ENCODE results near the gene PIK3R5. TPM values are rescaled to one million over a fixed set of nuclear protein-coding genes. Genes with fewer than 3 reads are reported as not detected.

PIK3R5 gene
- total and polyA plus RNA-seq, 2 donors (not counting 1 experiment from before 2014, with no cell fraction given), result 63.1 to 70.0 TPM

- Histone ChIP-seq H3K4me3 (ENCODE audit: control extremely low read depth in 1 of 5, extremely low read depth in 1 of 5, insufficient read depth in 1 of 5, low read depth in 2 of 5, low read length in 4 of 5) (no peak overlapping the region), H3K27me3 (replicated peaks in 1 of 4; ENCODE audit: control extremely low read depth in 1 of 4, control insufficient read depth in 3 of 4, insufficient read depth in 4 of 4, low read length in 3 of 4) (no peaks in the 10 kb centered on the region), H4K20me1 (ENCODE audit: control insufficient read depth, insufficient read depth, low read length, poor library complexity, severe bottlenecking) (peaks cover 46% of the 10 kb centered on the region), H3K27ac (ENCODE audit: low read length in 2 of 2) (peak overlapping the region in 1 of 2 donors; percentile 42), H3K9ac (ENCODE audit: low read length) (no peak overlapping the region), H2AFZ (ENCODE audit: insufficient read depth, low read depth, low read length, poor library complexity, severe bottlenecking) (no peak overlapping the region), H3K36me3 (replicated peaks in 1 of 2; ENCODE audit: control extremely low read depth in 1 of 2, control insufficient read depth in 1 of 2, extremely low read depth in 1 of 2, insufficient read depth in 2 of 2, low read length in 1 of 2) (peaks cover 4 to 27% of the 10 kb centered on the region in 2 experiments), H3K9me3 (ENCODE audit: control extremely low read depth in 1 of 3, control insufficient read depth in 2 of 3, insufficient read depth in 1 of 3, low read length in 2 of 3) (peaks cover 0 to 2% (median 1%) of the 10 kb centered on the region in 3 donors), H3K79me2 (ENCODE audit: control insufficient read depth, insufficient read depth, low read length) (peaks cover 64% of the 10 kb centered on the region), H3K4me1 (ENCODE audit: control insufficient read depth in 2 of 2, insufficient read depth in 2 of 2, low read length in 2 of 2) (peaks cover 36 to 57% of the 10 kb centered on the region in 2 donors), H3K4me2 (replicated peaks; ENCODE audit: low read depth, low read length, poor library complexity, severe bottlenecking) (peak overlapping the region; percentile 4)
- TF ChIP-seq EZH2 (IDR thresholded peaks at IDR 0.05; ENCODE audit: borderline replicate concordance, insufficient read depth, low read depth, low read length, poor library complexity, severe bottlenecking), result no peak
- TF ChIP-seq CTCF (IDR thresholded peaks at IDR 0.05), result no peak
- Mint-ChIP-seq H3K27ac (peak overlapping the region; percentile 86), H3K4me3 (peak overlapping the region; percentile 77), H3K9me3 (ENCODE audit: insufficient read depth) (no peaks in the 10 kb centered on the region), H3K27me3 (no peaks in the 10 kb centered on the region), H3K4me1 (peaks cover 64% of the 10 kb centered on the region)
- DNase-seq, result peak; percentile 28
- ChIA-PET POLR2A (interaction anchor here (1.0 to 1.1 kb wide), 2 partner anchors 9 to 26 kb away, joined by 3 to 10 read pairs; partner anchors contain the start of gene PIK3R5), CTCF (interaction anchor here (1.1 to 2.8 kb wide), 3 partner anchors 13 to 41 kb away, joined by 3 to 11 read pairs (median 3); no protein-coding TSS in a partner anchor)
- ATAC-seq (ENCODE audit: low read depth), result peak; percentile 50
- intact Hi-C loops (cut with micrococcal nuclease), result loop anchor here (2.0 to 10.0 kb wide), 3 partner anchors 15 to 45 kb away; no protein-coding TSS in a partner anchor
- 56% methylated on average over 8 of the region's 12 CpGs for whole genome bisulfite sequencing (ENCODE audit: insufficient coverage)
Measured at GRCh38 chr17:8939496-8940334, 25.8 kb downstream of the PIK3R5 start.

- no peak overlapping the region for H3K27ac ChIP-seq (ENCODE audit: low read length in 2 of 2)
- TF ChIP-seq EZH2 (IDR thresholded peaks at IDR 0.05; ENCODE audit: borderline replicate concordance, insufficient read depth, low read depth, low read length, poor library complexity, severe bottlenecking), result no peak
Measured at GRCh38 chr17:8938933-8939332, 26.6 kb downstream of the PIK3R5 start.

More at GRCh38 chr17:8938933-8939332, 26.6 kb downstream of the PIK3R5 start:
- H3K4me1 ChIP-seq (ENCODE audit: control insufficient read depth in 2 of 2, insufficient read depth in 2 of 2, low read length in 2 of 2), result peaks cover 36 to 57% of the 10 kb centered on the region in 2 donors
- intact Hi-C loops (cut with micrococcal nuclease), result loop anchor here (10.0 kb wide), 1 partner anchor 46 kb away; no protein-coding TSS in a partner anchor
- CTCF ChIA-PET, result interaction anchor here (1.4 to 1.6 kb wide), 2 partner anchors 39 to 40 kb away, joined by 3 to 5 read pairs; no protein-coding TSS in a partner anchor
- DNase-seq (no peak), ATAC-seq (ENCODE audit: low read depth) (no peak)
- peak overlapping the region; percentile 86 for H3K27ac Mint-ChIP-seq
- H3K79me2 ChIP-seq (ENCODE audit: control insufficient read depth, insufficient read depth, low read length), result peaks cover 71% of the 10 kb centered on the region
- POLR2A ChIA-PET, result no interaction called here
- no peak overlapping the region for H3K4me3 ChIP-seq (ENCODE audit: control extremely low read depth in 1 of 5, extremely low read depth in 1 of 5, insufficient read depth in 1 of 5, low read depth in 2 of 5, low read length in 4 of 5)
- no peak overlapping the region for H3K9ac ChIP-seq (ENCODE audit: low read length)
- H3K9me3 Mint-ChIP-seq (ENCODE audit: insufficient read depth), result no peaks in the 10 kb centered on the region
- H3K4me1 Mint-ChIP-seq, result peaks cover 61% of the 10 kb centered on the region
- H3K4me2 ChIP-seq (replicated peaks; ENCODE audit: low read depth, low read length, poor library complexity, severe bottlenecking), result no peak overlapping the region
- no peaks in the 10 kb centered on the region for H3K27me3 ChIP-seq (replicated peaks in 1 of 4; ENCODE audit: control extremely low read depth in 1 of 4, control insufficient read depth in 3 of 4, insufficient read depth in 4 of 4, low read length in 3 of 4)
- H3K27me3 Mint-ChIP-seq, result no peaks in the 10 kb centered on the region
- peaks cover 2 to 19% of the 10 kb centered on the region in 2 experiments for H3K36me3 ChIP-seq (replicated peaks in 1 of 2; ENCODE audit: control extremely low read depth in 1 of 2, control insufficient read depth in 1 of 2, extremely low read depth in 1 of 2, insufficient read depth in 2 of 2, low read length in 1 of 2)
- peak overlapping the region; percentile 77 for H3K4me3 Mint-ChIP-seq
- no peak overlapping the region for H2AFZ ChIP-seq (ENCODE audit: insufficient read depth, low read depth, low read length, poor library complexity, severe bottlenecking)
- peaks cover 0 to 2% (median 0%) of the 10 kb centered on the region in 3 donors for H3K9me3 ChIP-seq (ENCODE audit: control extremely low read depth in 1 of 3, control insufficient read depth in 2 of 3, insufficient read depth in 1 of 3, low read length in 2 of 3)
- H4K20me1 ChIP-seq (ENCODE audit: control insufficient read depth, insufficient read depth, low read length, poor library complexity, severe bottlenecking), result peaks cover 52% of the 10 kb centered on the region
- WGBS (ENCODE audit: insufficient coverage), result 71% methylated on average over 3 of the region's 5 CpGs

Measured in B cell (primary cell).